GM23248 (cell line): ENCODE results near the gene SLC7A9. TPM values are rescaled to one million over a fixed set of nuclear protein-coding genes. Genes with fewer than 3 reads are reported as not detected.

Experiments
- DNase-seq: peaks from one replicate; pipeline ENCODE4 v3.0.0-alpha.2; 2015
- H2AFZ ChIP-seq: fragments of 200-600 bp; sonication (generic); 2 replicates; pipeline ENCODE4 v1.6.1; 2016; ENCODE audit warnings: antibody characterized with exemption
- H3F3A ChIP-seq: fragments of 200-600 bp; sonication (generic); 2 replicates; pipeline ENCODE4 v1.6.1; 2016; ENCODE audit warnings: mild to moderate bottlenecking, antibody characterized with exemption, mixed run types; ENCODE audit not compliant: insufficient read depth
- H3K27ac ChIP-seq: fragments of 200-600 bp; sonication (generic); 2 replicates; pipeline ENCODE4 v1.5.1; 2016; ENCODE audit warnings: mild to moderate bottlenecking
- H3K27me3 ChIP-seq: fragments of 200-600 bp; sonication (generic); replicated peaks from 2 replicates; pipeline ENCODE4 v1.6.1; 2016; ENCODE audit warnings: mild to moderate bottlenecking; ENCODE audit not compliant: insufficient read depth
- H3K36me3 ChIP-seq: fragments of 200-600 bp; sonication (generic); 2 replicates; pipeline ENCODE4 v1.6.1; 2016; ENCODE audit warnings: low read depth, mild to moderate bottlenecking
- H3K4me1 ChIP-seq: fragments of 200-600 bp; sonication (generic); 2 replicates; pipeline ENCODE4 v1.6.1; 2016; ENCODE audit warnings: mild to moderate bottlenecking; ENCODE audit not compliant: insufficient read depth
- H3K4me2 ChIP-seq: fragments of 200-600 bp; sonication (generic); one replicate; pipeline ENCODE4 v1.6.1; 2016; ENCODE audit warnings: mild to moderate bottlenecking; ENCODE audit not compliant: unreplicated experiment
- H3K4me3 ChIP-seq: fragments of 200-600 bp; sonication (generic); 2 replicates; pipeline ENCODE4 v1.5.1; 2016; ENCODE audit warnings: mild to moderate bottlenecking
- H3K79me2 ChIP-seq: fragments of 200-600 bp; sonication (generic); 2 replicates; pipeline ENCODE4 v1.6.1; 2016; ENCODE audit warnings: mild to moderate bottlenecking; ENCODE audit not compliant: insufficient read depth
- H3K9ac ChIP-seq: fragments of 200-600 bp; sonication (generic); 2 replicates; pipeline ENCODE4 v1.6.1; 2016; ENCODE audit warnings: mild to moderate bottlenecking
- H3K9me2 ChIP-seq: fragments of 200-600 bp; sonication (generic); 2 replicates; pipeline ENCODE4 v1.6.1; 2016; ENCODE audit warnings: mixed run types, mild to moderate bottlenecking, moderate library complexity; ENCODE audit not compliant: insufficient read depth
- H3K9me3 ChIP-seq: fragments of 200-600 bp; sonication (generic); one replicate; pipeline ENCODE4 v1.6.1; 2017; ENCODE audit warnings: low read depth
- H4K20me1 ChIP-seq: fragments of 200-600 bp; sonication (generic); 2 replicates; pipeline ENCODE4 v1.6.0; 2016; ENCODE audit not compliant: insufficient read depth
- EZH2 ChIP-seq: fragments of 200-600 bp; sonication (generic); IDR thresholded peaks from 2 replicates; pipeline ENCODE4 v1.6.1; 2018; ENCODE audit warnings: antibody characterized with exemption, mild to moderate bottlenecking; ENCODE audit not compliant: insufficient read depth, poor library complexity, severe bottlenecking
- EZH2phosphoT487 ChIP-seq: fragments of 200-600 bp; sonication (generic); IDR thresholded peaks from 2 replicates; pipeline ENCODE4 v1.6.1; 2018; ENCODE audit warnings: antibody characterized with exemption, moderate library complexity, mild to moderate bottlenecking, low read depth; ENCODE audit not compliant: insufficient read depth
- WGBS, 2 experiments: methylation state at CpG; one replicate each; pipeline ENCODE4 v1.1.6; 2015 to 2017; ENCODE audit warnings: low lambda C conversion rate in 2 of 2, low coverage in 1 of 2; ENCODE audit errors: missing lambda C conversion rate in 2 of 2; 5-methylcytosine and 5-hydroxymethylcytosine counted together
- in situ Hi-C: fragments of 300-500 bp; cut with MboI; formaldehyde crosslinking; loops from 2 replicates; pipeline ENCODE4 v1.15.0; 2020
- polyA plus RNA-seq: library from polyadenylated mRNA; unstranded; fragments of >200 nt; fragmentation: Nextera tagmentation; extraction: Ambion mirVana; gene quantifications from 2 replicates; pipeline ENCODE4 v1.2.1, GENCODE V29; 2016
- total RNA-seq: library from RNA; depleted of rRNA; stranded (reverse); fragments of >200 nt; shearing (Covaris generic); gene quantifications from 2 replicates; pipeline ENCODE4 v1.2.3, GENCODE V29; 2014

SLC7A9 gene
- total and polyA plus RNA-seq, 2 experiments from 2014 or later: not detected

DNA sequence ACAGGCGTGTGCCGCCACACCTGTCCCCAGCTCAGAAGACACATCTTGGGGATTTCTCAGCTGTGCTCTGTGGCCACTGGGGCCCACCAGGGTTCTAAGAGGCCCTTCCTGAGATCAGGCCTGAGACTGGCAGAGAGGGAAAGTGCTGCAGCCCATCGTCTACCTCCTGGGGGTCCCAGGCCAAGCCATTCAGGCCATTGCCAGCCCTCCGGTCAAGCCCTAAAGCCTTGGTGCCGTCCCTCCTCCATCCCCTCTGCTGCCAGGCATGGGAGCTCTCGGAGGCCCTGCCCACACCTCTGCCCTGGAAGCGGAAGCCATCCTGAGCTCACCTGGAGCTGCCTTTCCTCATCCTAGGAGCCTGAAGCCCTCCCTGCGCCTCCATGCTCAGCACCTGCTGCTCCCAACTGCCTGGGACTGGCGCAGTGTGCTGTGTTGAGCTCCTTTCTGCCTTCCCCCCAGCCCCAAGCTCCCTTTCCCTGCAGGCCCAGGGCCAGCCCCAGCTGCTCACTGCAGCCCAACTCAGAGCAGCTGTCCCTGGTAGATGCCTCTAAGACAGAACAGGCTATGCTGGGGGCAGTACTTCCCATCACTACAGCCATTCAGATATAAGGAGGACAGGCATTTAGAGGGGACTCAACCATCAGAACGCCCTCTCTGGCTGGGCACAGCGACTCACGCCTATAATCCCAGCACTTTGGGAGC is 2.9 kb downstream of the SLC7A9 start:
- no peaks in the 10 kb centered on the region for H3K9me2 ChIP-seq
- H2AFZ ChIP-seq: no peak overlapping the region
- H3K4me2 ChIP-seq: no peak overlapping the region
- H3K36me3 ChIP-seq: no peaks in the 10 kb centered on the region
- in situ Hi-C loops: no loop called here
- no peak overlapping the region for H3K27ac ChIP-seq
- DNase-seq: no peak
- no peaks in the 10 kb centered on the region for H3K4me1 ChIP-seq
- no peaks in the 10 kb centered on the region for H3K27me3 ChIP-seq
- H3K9ac ChIP-seq: no peak overlapping the region
- H3K4me3 ChIP-seq: no peak overlapping the region
- H4K20me1 ChIP-seq: no peaks in the 10 kb centered on the region
- H3F3A ChIP-seq: no peaks in the 10 kb centered on the region
- WGBS, 2 experiments: 55 to 56% methylated on average over 11 to 12 of the region's 12 CpGs
- TF ChIP-seq EZH2 (no peak), EZH2phosphoT487 (no peak)
- H3K79me2 ChIP-seq: no peaks in the 10 kb centered on the region
- no peaks in the 10 kb centered on the region for H3K9me3 ChIP-seq

DNA sequence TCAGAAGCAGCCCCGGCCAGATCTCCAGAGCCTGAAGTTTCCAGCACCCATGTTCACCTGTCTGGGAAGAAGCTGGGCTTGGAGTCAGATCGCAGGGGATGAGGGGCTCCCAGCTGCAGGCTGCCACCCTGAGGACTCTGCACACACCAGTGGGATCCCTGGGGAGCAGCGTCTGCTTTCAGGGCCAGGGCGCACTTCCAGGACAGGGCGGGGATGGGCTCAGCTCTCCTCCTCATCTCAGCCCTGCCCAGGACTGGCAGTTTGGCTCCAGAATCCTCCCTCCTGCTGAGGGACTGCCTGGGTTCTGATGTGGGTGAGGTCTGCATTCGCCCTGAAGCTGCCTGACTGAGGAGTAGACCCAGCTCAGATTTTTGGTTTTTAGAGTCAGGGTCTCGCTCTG is 3.5 kb downstream of the SLC7A9 start:
- Histone ChIP-seq H3K9ac (no peak overlapping the region), H3K27ac (no peak overlapping the region), H4K20me1 (no peaks in the 10 kb centered on the region), H3K4me3 (no peak overlapping the region), H3K36me3 (no peaks in the 10 kb centered on the region), H3K4me1 (no peaks in the 10 kb centered on the region), H3K9me3 (no peaks in the 10 kb centered on the region), H3K79me2 (no peaks in the 10 kb centered on the region), H3K27me3 (no peaks in the 10 kb centered on the region), H3F3A (no peaks in the 10 kb centered on the region), H2AFZ (no peak overlapping the region), H3K4me2 (no peak overlapping the region), H3K9me2 (no peaks in the 10 kb centered on the region)
- in situ Hi-C loops: no loop called here
- no peak for DNase-seq
- no peak for TF ChIP-seq EZH2
- WGBS, 2 experiments: 39 to 50% methylated on average over 7 of the region's 7 CpGs

DNA sequence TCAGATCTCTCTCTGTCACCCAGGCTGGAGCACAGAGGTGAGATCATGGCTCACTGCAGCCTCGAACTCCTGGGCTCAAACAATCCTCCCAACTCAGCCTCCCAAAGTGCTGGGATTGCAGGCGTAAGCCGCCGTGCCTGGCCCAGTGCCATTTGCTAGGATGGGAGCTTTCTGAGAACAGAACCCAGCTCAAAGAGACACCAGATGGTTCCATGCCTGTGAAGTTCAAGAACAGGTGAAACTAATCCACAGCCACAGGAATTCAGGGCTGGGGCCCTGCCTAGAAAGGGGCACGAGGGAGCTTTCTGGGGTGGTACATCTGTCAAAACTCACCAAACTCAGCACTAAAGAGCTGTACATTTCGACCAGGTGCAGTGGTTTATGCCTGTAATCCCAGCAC is 4.2 kb downstream of the SLC7A9 start:
- TF ChIP-seq EZH2phosphoT487: no peak
- TF ChIP-seq EZH2: no peak
- no peaks in the 10 kb centered on the region for H4K20me1 ChIP-seq
- WGBS, 2 experiments: 20 to 23% methylated on average over 6 of the region's 6 CpGs
- H2AFZ ChIP-seq: no peak overlapping the region
- DNase-seq: no peak
- H3K9me2 ChIP-seq: no peaks in the 10 kb centered on the region
- H3F3A ChIP-seq: no peaks in the 10 kb centered on the region
- no peak overlapping the region for H3K4me3 ChIP-seq
- no peak overlapping the region for H3K4me2 ChIP-seq
- no peak overlapping the region for H3K9ac ChIP-seq
- no peaks in the 10 kb centered on the region for H3K27me3 ChIP-seq
- in situ Hi-C loops: no loop called here
- H3K27ac ChIP-seq: no peak overlapping the region
- H3K36me3 ChIP-seq: no peaks in the 10 kb centered on the region
- H3K9me3 ChIP-seq: no peaks in the 10 kb centered on the region
- no peaks in the 10 kb centered on the region for H3K4me1 ChIP-seq
- no peaks in the 10 kb centered on the region for H3K79me2 ChIP-seq

DNA sequence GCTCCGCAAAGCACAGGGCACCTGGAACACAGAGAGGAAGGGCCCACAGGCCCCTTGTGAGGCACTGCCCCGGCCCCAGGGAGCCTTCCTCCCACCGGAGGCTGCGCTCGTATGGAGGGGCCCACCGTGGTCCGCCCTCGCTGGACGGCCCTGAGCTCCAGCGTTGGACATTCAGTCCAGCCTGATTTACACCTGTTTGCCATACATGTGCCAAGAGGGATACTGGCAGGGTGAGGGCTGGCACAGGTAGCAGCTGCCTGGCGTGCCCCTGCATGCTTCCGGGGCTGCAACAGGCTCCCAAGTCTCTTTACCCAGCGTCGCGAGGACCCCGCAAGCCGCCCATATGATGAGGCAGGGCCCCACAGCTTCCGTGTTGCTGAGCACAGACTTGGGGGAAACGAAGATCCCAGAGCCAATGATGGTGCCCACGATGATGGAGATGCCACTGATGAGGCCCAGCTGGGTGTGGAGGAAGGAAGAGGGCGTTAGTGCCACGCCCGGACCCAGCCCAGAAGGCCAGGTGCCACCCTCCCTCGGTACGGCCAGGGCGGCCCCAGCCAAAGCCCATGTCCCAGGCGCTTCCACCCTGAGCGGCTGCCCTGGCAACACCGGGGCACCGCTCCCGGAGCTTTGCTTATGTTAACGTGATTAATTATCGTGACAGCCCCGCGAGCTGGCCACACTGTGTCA is 5.1 kb downstream of the SLC7A9 start:
- WGBS, 2 experiments: 76 to 81% methylated on average over 34 to 35 of the region's 35 CpGs
- Histone ChIP-seq H4K20me1 (no peaks in the 10 kb centered on the region), H3K4me1 (no peaks in the 10 kb centered on the region), H3K4me2 (no peak overlapping the region), H3K9me3 (no peaks in the 10 kb centered on the region), H3K27ac (no peak overlapping the region), H2AFZ (no peak overlapping the region), H3K4me3 (no peak overlapping the region), H3K9ac (no peak overlapping the region), H3K36me3 (no peaks in the 10 kb centered on the region), H3K27me3 (no peaks in the 10 kb centered on the region), H3F3A (no peaks in the 10 kb centered on the region), H3K79me2 (no peaks in the 10 kb centered on the region), H3K9me2 (no peaks in the 10 kb centered on the region)
- DNase-seq: no peak
- TF ChIP-seq EZH2phosphoT487: no peak
- no peak for TF ChIP-seq EZH2
- in situ Hi-C loops: no loop called here

DNA sequence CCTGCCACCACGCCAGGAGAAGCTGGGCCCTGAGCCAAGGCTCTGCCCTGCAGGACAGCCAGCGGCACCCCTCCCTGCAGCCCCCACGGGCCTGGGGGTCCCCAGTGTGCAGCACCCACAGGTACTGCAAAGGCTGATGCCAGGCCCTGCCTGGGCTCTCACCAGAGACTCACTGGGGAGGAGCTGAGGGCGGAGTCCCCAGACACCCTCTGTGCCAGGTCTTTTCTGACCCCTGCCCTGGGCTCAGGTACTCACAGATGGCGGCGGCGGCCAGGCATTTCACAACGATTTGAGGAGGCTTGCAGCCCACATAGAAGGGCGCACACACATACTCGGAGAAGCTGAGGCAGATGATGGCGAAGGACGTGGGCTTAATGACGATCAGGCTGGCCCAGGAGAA is 5.7 kb downstream of the SLC7A9 start:
- no peak overlapping the region for H3K9ac ChIP-seq
- no peaks in the 10 kb centered on the region for H3K79me2 ChIP-seq
- H3K27ac ChIP-seq: no peak overlapping the region
- no peaks in the 10 kb centered on the region for H3K9me2 ChIP-seq
- TF ChIP-seq EZH2 (no peak), EZH2phosphoT487 (no peak)
- no peaks in the 10 kb centered on the region for H3K4me1 ChIP-seq
- no peaks in the 10 kb centered on the region for H3K36me3 ChIP-seq
- no peak for DNase-seq
- in situ Hi-C loops: no loop called here
- no peak overlapping the region for H3K4me2 ChIP-seq
- H3F3A ChIP-seq: no peaks in the 10 kb centered on the region
- H3K27me3 ChIP-seq: no peaks in the 10 kb centered on the region
- no peaks in the 10 kb centered on the region for H3K9me3 ChIP-seq
- no peaks in the 10 kb centered on the region for H4K20me1 ChIP-seq
- 60 to 67% methylated on average over 11 to 13 of the region's 13 CpGs for WGBS, 2 experiments
- no peak overlapping the region for H2AFZ ChIP-seq
- no peak overlapping the region for H3K4me3 ChIP-seq
